ENCODE results near the gene ZNF831. TPM values are rescaled to one million over a fixed set of nuclear protein-coding genes. Genes with fewer than 3 reads are reported as not detected.

ZNF831 gene
- total RNA-seq, 2 donors from 2014 or later, result 37.8 to 42.0 TPM

DNA sequence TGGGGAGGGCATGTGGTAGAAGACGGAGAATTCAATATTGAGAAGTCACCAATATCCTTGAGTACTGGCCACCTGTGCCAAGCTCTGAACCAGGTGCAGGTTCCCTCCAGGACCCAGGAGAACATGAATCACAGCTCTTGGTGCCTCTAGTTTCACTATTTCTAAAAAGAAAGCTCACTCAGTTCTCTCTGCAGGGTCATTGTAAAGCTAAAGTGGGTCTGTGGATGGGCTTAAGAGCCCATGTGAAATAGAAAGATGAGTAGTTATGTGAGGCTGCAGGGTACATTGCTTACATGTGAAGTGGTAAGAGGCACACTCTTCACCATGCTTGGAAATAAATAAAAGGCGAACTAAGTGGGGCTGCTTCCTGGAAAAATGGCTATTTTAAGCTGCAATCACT is 43.6 kb downstream of the ZNF831 start:
- H3K4me3 Mint-ChIP-seq, result no peak overlapping the region
- no peaks in the 10 kb centered on the region for H3K9me3 ChIP-seq (ENCODE audit: control insufficient read depth, low read length, poor library complexity, severe bottlenecking)
- peaks cover 4% of the 10 kb centered on the region for H3K36me3 Mint-ChIP-seq (ENCODE audit: low read depth)
- DNase-seq, result no peak
- H3K27ac Mint-ChIP-seq, result peak overlapping the region; percentile 90
- no peak for ATAC-seq
- H3K27me3 Mint-ChIP-seq, result no peaks in the 10 kb centered on the region
- H3K4me1 Mint-ChIP-seq, result peaks cover 17% of the 10 kb centered on the region

GRCh38 chr20:59207742-59208357 is 44.2 kb downstream of the ZNF831 start:
- DNase-seq (peak; percentile 55 to 79 (median 59)), ATAC-seq (peak; percentile 98)
- H3K4me1 Mint-ChIP-seq, result peaks cover 17% of the 10 kb centered on the region
- H3K4me3 Mint-ChIP-seq, result no peak overlapping the region
- H3K9me3 ChIP-seq (ENCODE audit: control insufficient read depth, low read length, poor library complexity, severe bottlenecking), result no peaks in the 10 kb centered on the region
- H3K27ac Mint-ChIP-seq, result peak overlapping the region; percentile 90
- H3K36me3 Mint-ChIP-seq (ENCODE audit: low read depth), result peaks cover 4% of the 10 kb centered on the region
- H3K27me3 Mint-ChIP-seq, result no peaks in the 10 kb centered on the region

DNA sequence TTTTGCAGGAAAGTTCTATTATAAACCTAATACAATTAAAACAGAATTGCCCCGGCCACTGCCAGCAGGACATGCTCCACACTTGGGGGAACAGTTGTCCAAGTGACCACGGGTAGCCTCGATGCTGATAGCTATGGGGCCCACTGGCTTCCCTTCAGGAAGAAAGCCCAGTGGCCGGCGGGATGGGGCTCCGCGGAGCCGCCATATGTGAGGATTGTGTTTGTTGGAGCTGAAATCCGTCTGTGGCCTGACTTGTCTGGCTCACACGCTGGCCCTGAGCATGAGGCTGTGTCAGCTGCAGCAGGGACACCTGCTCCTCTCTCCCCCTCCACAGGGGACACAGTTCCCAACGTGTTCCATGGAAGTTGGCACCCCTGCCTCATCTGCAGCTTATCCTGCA is 46.6 kb downstream of the ZNF831 start:
- H3K27ac Mint-ChIP-seq, result peak overlapping the region; percentile 70
- H3K4me3 Mint-ChIP-seq, result no peak overlapping the region
- H3K4me1 Mint-ChIP-seq, result peaks cover 19% of the 10 kb centered on the region
- no peaks in the 10 kb centered on the region for H3K9me3 ChIP-seq (ENCODE audit: control insufficient read depth, low read length, poor library complexity, severe bottlenecking)
- no peak for DNase-seq
- no peaks in the 10 kb centered on the region for H3K27me3 Mint-ChIP-seq
- ATAC-seq, result no peak
- H3K36me3 Mint-ChIP-seq (ENCODE audit: low read depth), result peaks cover 4% of the 10 kb centered on the region

DNA sequence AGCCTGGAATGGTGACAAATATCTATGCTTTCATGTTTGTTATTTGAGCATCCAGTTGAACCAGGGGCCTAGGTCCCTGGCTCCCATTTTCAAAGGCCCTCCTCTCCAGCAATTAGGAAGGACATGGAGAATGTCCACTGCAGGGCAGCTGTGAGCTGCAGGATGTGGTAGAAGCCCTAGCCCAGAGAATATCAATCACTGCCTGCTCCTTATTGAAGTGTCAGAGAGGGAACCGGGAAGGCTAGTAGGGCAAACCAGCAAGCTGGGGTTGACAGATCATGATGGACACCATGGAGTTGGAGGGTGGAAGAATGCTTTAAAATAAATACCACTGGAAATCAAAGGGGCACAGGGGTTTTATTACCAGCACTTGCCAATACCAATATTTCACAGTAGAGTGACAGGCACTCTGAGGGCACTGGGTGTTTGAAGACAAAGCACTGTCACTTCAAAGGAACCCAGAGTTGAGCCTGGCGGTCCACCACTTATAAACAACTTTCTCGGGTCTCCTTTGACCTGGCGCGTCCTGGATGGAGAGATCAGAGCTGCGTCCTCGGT is 47.7 kb downstream of the ZNF831 start:
- H3K36me3 Mint-ChIP-seq (ENCODE audit: low read depth), result peaks cover 5% of the 10 kb centered on the region

DNA sequence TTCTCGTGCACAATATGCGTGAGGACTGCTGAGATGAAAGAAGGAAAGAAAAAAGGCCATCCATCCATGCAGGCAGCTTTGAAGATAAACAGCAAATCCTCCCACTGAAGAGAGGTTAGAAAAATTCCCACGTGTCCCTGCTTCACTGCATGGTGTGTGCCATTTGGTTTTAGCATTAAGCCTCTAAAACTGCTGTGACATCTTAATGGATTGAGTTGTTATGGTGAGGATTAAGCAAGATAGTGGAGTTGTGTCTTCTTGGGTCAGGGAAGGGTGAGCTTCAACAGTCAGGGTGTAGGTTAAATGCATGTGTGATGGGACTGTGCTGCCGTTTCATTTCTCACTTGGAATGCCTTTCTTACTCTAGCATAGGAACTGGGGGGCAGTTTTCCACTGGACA is 50.5 kb downstream of the ZNF831 start:
- no peak for ATAC-seq
- no peaks in the 10 kb centered on the region for H3K9me3 ChIP-seq (ENCODE audit: control insufficient read depth, low read length, poor library complexity, severe bottlenecking)
- H3K27me3 Mint-ChIP-seq, result no peaks in the 10 kb centered on the region
- H3K4me1 Mint-ChIP-seq, result peaks cover 4% of the 10 kb centered on the region
- H3K4me3 Mint-ChIP-seq, result no peak overlapping the region
- peaks cover 3% of the 10 kb centered on the region for H3K36me3 Mint-ChIP-seq (ENCODE audit: low read depth)
- no peak for DNase-seq
- H3K27ac Mint-ChIP-seq, result no peak overlapping the region

More for the DNA sequence above, 47.7 kb downstream of the ZNF831 start:
- Mint-ChIP-seq H3K4me3 (no peak overlapping the region), H3K27ac (peak overlapping the region; percentile 85), H3K27me3 (no peaks in the 10 kb centered on the region), H3K4me1 (peaks cover 17% of the 10 kb centered on the region)
- DNase-seq (no peak), ATAC-seq (no peak)
- H3K9me3 ChIP-seq (ENCODE audit: control insufficient read depth, low read length, poor library complexity, severe bottlenecking), result no peaks in the 10 kb centered on the region

GRCh38 chr20:59214606-59215547 is 51.3 kb downstream of the ZNF831 start:
- Mint-ChIP-seq H3K4me1 (peaks cover 2% of the 10 kb centered on the region), H3K4me3 (no peak overlapping the region), H3K27ac (peak overlapping the region; percentile 19), H3K36me3 (ENCODE audit: low read depth) (peaks cover 3% of the 10 kb centered on the region), H3K27me3 (no peaks in the 10 kb centered on the region)
- no peaks in the 10 kb centered on the region for H3K9me3 ChIP-seq (ENCODE audit: control insufficient read depth, low read length, poor library complexity, severe bottlenecking)
- no peak for ATAC-seq
- DNase-seq, result no peak

DNA sequence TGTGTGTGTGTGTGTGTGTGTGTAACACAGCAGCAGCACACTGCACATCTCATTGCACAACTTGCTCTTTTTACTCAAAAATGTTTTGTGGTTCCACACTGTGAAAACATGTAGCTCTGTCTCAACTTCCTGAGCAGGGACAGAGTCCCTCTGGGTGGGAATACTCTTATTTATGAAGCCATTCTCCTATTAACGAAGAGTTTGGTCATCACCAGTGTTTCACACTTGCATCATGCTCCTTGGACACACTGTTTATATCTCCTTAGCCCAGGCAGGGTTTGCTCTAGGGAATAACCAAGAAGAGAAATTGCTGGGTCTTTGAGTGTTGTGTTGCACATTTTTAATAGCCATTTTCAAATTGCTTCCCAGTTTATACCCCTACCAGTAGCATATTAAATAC is 53.6 kb downstream of the ZNF831 start:
- Mint-ChIP-seq H3K27ac (no peak overlapping the region), H3K4me1 (peaks cover 11% of the 10 kb centered on the region), H3K27me3 (no peaks in the 10 kb centered on the region), H3K4me3 (no peak overlapping the region), H3K36me3 (ENCODE audit: low read depth) (peaks cover 3% of the 10 kb centered on the region)
- H3K9me3 ChIP-seq (ENCODE audit: control insufficient read depth, low read length, poor library complexity, severe bottlenecking), result no peaks in the 10 kb centered on the region
- ATAC-seq (no peak), DNase-seq (no peak)

GRCh38 chr20:59217794-59218280 is 54.2 kb downstream of the ZNF831 start:
- H3K27me3 Mint-ChIP-seq, result no peaks in the 10 kb centered on the region
- H3K4me3 Mint-ChIP-seq, result no peak overlapping the region
- no peaks in the 10 kb centered on the region for H3K9me3 ChIP-seq (ENCODE audit: control insufficient read depth, low read length, poor library complexity, severe bottlenecking)
- no peak for ATAC-seq
- DNase-seq, result no peak
- no peak overlapping the region for H3K27ac Mint-ChIP-seq
- peaks cover 14% of the 10 kb centered on the region for H3K4me1 Mint-ChIP-seq
- peaks cover 3% of the 10 kb centered on the region for H3K36me3 Mint-ChIP-seq (ENCODE audit: low read depth)

GRCh38 chr20:59219211-59219610 is 55.6 kb downstream of the ZNF831 start:
- H3K27ac Mint-ChIP-seq, result peak overlapping the region; percentile 29
- H3K9me3 ChIP-seq (ENCODE audit: control insufficient read depth, low read length, poor library complexity, severe bottlenecking), result no peaks in the 10 kb centered on the region
- DNase-seq (no peak), ATAC-seq (no peak)
- H3K4me3 Mint-ChIP-seq, result no peak overlapping the region
- H3K27me3 Mint-ChIP-seq, result no peaks in the 10 kb centered on the region
- H3K4me1 Mint-ChIP-seq, result peaks cover 17% of the 10 kb centered on the region
- H3K36me3 Mint-ChIP-seq (ENCODE audit: low read depth), result peaks cover 3% of the 10 kb centered on the region

DNA sequence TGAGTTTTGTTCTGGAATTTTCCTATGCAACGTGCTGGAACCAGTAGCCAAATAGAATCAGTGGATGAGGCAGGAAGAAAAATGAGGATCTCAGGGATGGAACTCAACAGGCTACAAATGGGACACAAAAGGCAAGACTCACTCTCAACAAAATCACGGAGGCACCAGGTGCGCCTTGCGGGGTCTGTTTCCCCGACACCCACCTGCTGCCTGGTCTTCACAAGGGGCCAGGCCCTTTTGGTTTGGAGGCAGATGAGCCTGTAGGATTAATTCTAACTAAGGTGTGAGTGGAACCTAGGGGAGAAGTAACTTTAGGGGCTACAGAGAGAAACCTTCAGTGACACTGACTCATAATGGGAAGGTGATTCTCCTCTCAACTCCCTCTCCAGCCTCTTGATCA is 56.5 kb downstream of the ZNF831 start:
- no peak for ATAC-seq
- no peaks in the 10 kb centered on the region for H3K9me3 ChIP-seq (ENCODE audit: control insufficient read depth, low read length, poor library complexity, severe bottlenecking)
- H3K4me1 Mint-ChIP-seq, result peaks cover 18% of the 10 kb centered on the region
- H3K36me3 Mint-ChIP-seq (ENCODE audit: low read depth), result peaks cover 3% of the 10 kb centered on the region
- DNase-seq, result no peak
- no peak overlapping the region for H3K4me3 Mint-ChIP-seq
- H3K27me3 Mint-ChIP-seq, result no peaks in the 10 kb centered on the region
- peak overlapping the region; percentile 87 for H3K27ac Mint-ChIP-seq

GRCh38 chr20:59221049-59221706 is 57.6 kb downstream of the ZNF831 start:
- ATAC-seq (no peak), DNase-seq (no peak)
- H3K27me3 Mint-ChIP-seq, result no peaks in the 10 kb centered on the region
- peak overlapping the region; percentile 55 for H3K4me3 Mint-ChIP-seq
- H3K27ac Mint-ChIP-seq, result peak overlapping the region; percentile 87
- H3K9me3 ChIP-seq (ENCODE audit: control insufficient read depth, low read length, poor library complexity, severe bottlenecking), result no peaks in the 10 kb centered on the region
- H3K4me1 Mint-ChIP-seq, result peaks cover 18% of the 10 kb centered on the region
- peaks cover 3% of the 10 kb centered on the region for H3K36me3 Mint-ChIP-seq (ENCODE audit: low read depth)

DNA sequence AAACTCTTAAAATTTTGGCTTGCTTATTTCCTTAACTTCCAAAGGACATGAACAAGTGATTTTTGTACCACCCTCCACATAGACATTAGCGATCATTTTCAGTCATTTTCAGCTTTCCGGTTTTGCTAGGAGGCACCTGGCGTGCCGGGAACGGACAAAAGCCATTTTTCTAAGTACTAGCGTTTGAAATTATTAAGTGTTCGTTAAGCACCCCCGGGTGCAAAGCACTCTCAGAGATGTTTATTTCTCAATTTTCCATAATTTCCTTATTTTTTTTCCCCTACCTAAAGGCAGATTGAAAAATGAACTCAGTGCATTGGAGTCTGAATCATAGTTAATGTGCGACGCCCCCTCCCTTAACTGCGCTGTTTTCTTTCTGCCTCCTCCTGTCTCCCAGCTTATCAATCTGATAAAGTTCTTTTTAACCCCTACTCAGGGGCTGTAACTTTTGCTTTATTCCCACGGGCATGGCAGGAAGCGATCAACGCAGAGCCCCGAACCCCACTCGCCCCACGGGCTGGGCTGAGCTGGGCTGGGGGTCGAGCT is 58.2 kb downstream of the ZNF831 start:
- DNase-seq, result no peak
- H3K27me3 Mint-ChIP-seq, result no peaks in the 10 kb centered on the region
- H3K4me1 Mint-ChIP-seq, result peaks cover 19% of the 10 kb centered on the region
- no peaks in the 10 kb centered on the region for H3K9me3 ChIP-seq (ENCODE audit: control insufficient read depth, low read length, poor library complexity, severe bottlenecking)
- ATAC-seq, result no peak
- peak overlapping the region; percentile 55 for H3K4me3 Mint-ChIP-seq
- H3K27ac Mint-ChIP-seq, result peak overlapping the region; percentile 87
- H3K36me3 Mint-ChIP-seq (ENCODE audit: low read depth), result no peaks in the 10 kb centered on the region
